Measurements from ENCODE around the gene FOSL2. TPM values are rescaled to one million over a fixed set of nuclear protein-coding genes. Genes with fewer than 3 reads are reported as not detected.

FOSL2 gene
- total RNA-seq = 195 TPM
- polyA plus RNA-seq = 1 to 10 TPM; 1.9 to 3.9 (median 2.5) TPM

GRCh38 chr2:28392297-28393113 is at the start of gene FOSL2:
TSS of gene FOSL2 (plus strand) at chr2:28392858. CDS start at chr2:28393721, 863 bp downstream.
- peak within 1 kb of the TSS; percentile 95 for H3K27ac ChIP-seq (ENCODE audit: insufficient read depth, low read length, poor library complexity, severe bottlenecking)
- DNase-seq = peak; percentile 91 to 98 (median 95)
- Mint-ChIP-seq H3K4me3 (peak within 1 kb of the TSS; percentile 91 to 98 (median 94)), H3K9me3 (peaks cover 0 to 1% (median 0%) of the 10 kb centered on the region in 7 donors), H3K4me1 (peaks cover 0 to 26% (median 13%) of the 10 kb centered on the region in 4 donors), H3K27me3 (peaks cover 13% of the 10 kb centered on the region), H3K27ac (peak within 1 kb of the TSS; percentile 94 to 98 (median 98)), H3K36me3 (peaks cover 4% of the 10 kb centered on the region)
- no peaks in the 10 kb centered on the region for H3K36me3 ChIP-seq (ENCODE audit: control insufficient read depth, insufficient read depth, low read length)
- no peaks in the 10 kb centered on the region for H3K9me3 ChIP-seq (ENCODE audit: control insufficient read depth in 2 of 2, low read length in 2 of 2)
- H3K27me3 ChIP-seq (ENCODE audit: control insufficient read depth, insufficient read depth, low read length) = no peaks in the 10 kb centered on the region
- ATAC-seq (ENCODE audit: low read depth in 2 of 2) = peak; percentile 86 to 89
- peaks cover 44% of the 10 kb centered on the region for H3K4me1 ChIP-seq (ENCODE audit: control insufficient read depth, insufficient read depth, low read length, poor library complexity, severe bottlenecking)
- H3K4me3 ChIP-seq (ENCODE audit: low read depth, low read length) = peak within 1 kb of the TSS; percentile 92

GRCh38 chr2:28343184-28343942 is 49.3 kb upstream of the FOSL2 start:
- peaks cover 6% of the 10 kb centered on the region for H3K36me3 ChIP-seq (ENCODE audit: control insufficient read depth, insufficient read depth, low read length)
- Mint-ChIP-seq H3K27me3 (no peaks in the 10 kb centered on the region), H3K4me1 (peaks cover 0 to 30% (median 15%) of the 10 kb centered on the region in 4 donors), H3K9me3 (no peaks in the 10 kb centered on the region), H3K36me3 (peaks cover 9% of the 10 kb centered on the region), H3K4me3 (no peak overlapping the region), H3K27ac (peak overlapping the region in 1 of 3 donors; percentile 84)
- no peak overlapping the region for H3K27ac ChIP-seq (ENCODE audit: insufficient read depth, low read length, poor library complexity, severe bottlenecking)
- ATAC-seq (ENCODE audit: low read depth in 2 of 2) = no peak
- no peak overlapping the region for H3K4me3 ChIP-seq (ENCODE audit: low read depth, low read length)
- DNase-seq = no peak
- H3K4me1 ChIP-seq (ENCODE audit: control insufficient read depth, insufficient read depth, low read length, poor library complexity, severe bottlenecking) = peaks cover 14% of the 10 kb centered on the region
- no peaks in the 10 kb centered on the region for H3K9me3 ChIP-seq (ENCODE audit: control insufficient read depth in 2 of 2, low read length in 2 of 2)
- H3K27me3 ChIP-seq (ENCODE audit: control insufficient read depth, insufficient read depth, low read length) = no peaks in the 10 kb centered on the region

GRCh38 chr2:28343971-28344715 is 48.5 kb upstream of the FOSL2 start:
- Histone ChIP-seq H3K9me3 (ENCODE audit: control insufficient read depth in 2 of 2, low read length in 2 of 2) (no peaks in the 10 kb centered on the region), H3K27me3 (ENCODE audit: control insufficient read depth, insufficient read depth, low read length) (no peaks in the 10 kb centered on the region), H3K4me1 (ENCODE audit: control insufficient read depth, insufficient read depth, low read length, poor library complexity, severe bottlenecking) (peaks cover 20% of the 10 kb centered on the region), H3K36me3 (ENCODE audit: control insufficient read depth, insufficient read depth, low read length) (peaks cover 6% of the 10 kb centered on the region), H3K4me3 (ENCODE audit: low read depth, low read length) (no peak overlapping the region), H3K27ac (ENCODE audit: insufficient read depth, low read length, poor library complexity, severe bottlenecking) (no peak overlapping the region)
- Mint-ChIP-seq H3K27ac (no peak overlapping the region), H3K4me3 (no peak overlapping the region), H3K9me3 (no peaks in the 10 kb centered on the region), H3K4me1 (peaks cover 3 to 33% (median 18%) of the 10 kb centered on the region in 4 donors), H3K36me3 (peaks cover 3% of the 10 kb centered on the region), H3K27me3 (no peaks in the 10 kb centered on the region)
- ATAC-seq (ENCODE audit: low read depth in 2 of 2) = no peak
- no peak for DNase-seq

- ATAC-seq (ENCODE audit: low read depth in 2 of 2) = no peak
- Histone ChIP-seq H3K9me3 (ENCODE audit: control insufficient read depth in 2 of 2, low read length in 2 of 2) (no peaks in the 10 kb centered on the region), H3K4me3 (ENCODE audit: low read depth, low read length) (no peak overlapping the region), H3K4me1 (ENCODE audit: control insufficient read depth, insufficient read depth, low read length, poor library complexity, severe bottlenecking) (peaks cover 26% of the 10 kb centered on the region), H3K27ac (ENCODE audit: insufficient read depth, low read length, poor library complexity, severe bottlenecking) (no peak overlapping the region), H3K36me3 (ENCODE audit: control insufficient read depth, insufficient read depth, low read length) (peaks cover under 1% of the 10 kb centered on the region), H3K27me3 (ENCODE audit: control insufficient read depth, insufficient read depth, low read length) (no peaks in the 10 kb centered on the region)
- no peak overlapping the region for H3K4me3 Mint-ChIP-seq
- peaks cover 4% of the 10 kb centered on the region for H3K36me3 Mint-ChIP-seq
- no peak overlapping the region for H3K27ac Mint-ChIP-seq
- no peak for DNase-seq
- H3K4me1 Mint-ChIP-seq = peaks cover 6 to 35% (median 20%) of the 10 kb centered on the region in 4 donors
- H3K27me3 Mint-ChIP-seq = no peaks in the 10 kb centered on the region
- H3K9me3 Mint-ChIP-seq = no peaks in the 10 kb centered on the region
These were observed 47.8 kb upstream of the FOSL2 start for GRCh38 chr2:28344756-28345373.

- no peak for DNase-seq
- Mint-ChIP-seq H3K9me3 (no peaks in the 10 kb centered on the region), H3K4me1 (peaks cover 6 to 37% (median 20%) of the 10 kb centered on the region in 4 donors), H3K27ac (peak overlapping the region; percentile 56 to 80 (median 67)), H3K27me3 (no peaks in the 10 kb centered on the region), H3K36me3 (peaks cover 4% of the 10 kb centered on the region), H3K4me3 (no peak overlapping the region)
- no peaks in the 10 kb centered on the region for H3K9me3 ChIP-seq (ENCODE audit: control insufficient read depth in 2 of 2, low read length in 2 of 2)
- H3K36me3 ChIP-seq (ENCODE audit: control insufficient read depth, insufficient read depth, low read length) = no peaks in the 10 kb centered on the region
- peaks cover 26% of the 10 kb centered on the region for H3K4me1 ChIP-seq (ENCODE audit: control insufficient read depth, insufficient read depth, low read length, poor library complexity, severe bottlenecking)
- H3K27me3 ChIP-seq (ENCODE audit: control insufficient read depth, insufficient read depth, low read length) = no peaks in the 10 kb centered on the region
- no peak overlapping the region for H3K27ac ChIP-seq (ENCODE audit: insufficient read depth, low read length, poor library complexity, severe bottlenecking)
- H3K4me3 ChIP-seq (ENCODE audit: low read depth, low read length) = no peak overlapping the region
- no peak for ATAC-seq (ENCODE audit: low read depth in 2 of 2)
These were observed 47.0 kb upstream of the FOSL2 start for GRCh38 chr2:28345619-28346018.

GRCh38 chr2:28346587-28346986 is 46.1 kb upstream of the FOSL2 start:
- no peak for DNase-seq
- Histone ChIP-seq H3K27ac (ENCODE audit: insufficient read depth, low read length, poor library complexity, severe bottlenecking) (no peak overlapping the region), H3K4me1 (ENCODE audit: control insufficient read depth, insufficient read depth, low read length, poor library complexity, severe bottlenecking) (peaks cover 28% of the 10 kb centered on the region), H3K9me3 (ENCODE audit: control insufficient read depth in 2 of 2, low read length in 2 of 2) (no peaks in the 10 kb centered on the region), H3K36me3 (ENCODE audit: control insufficient read depth, insufficient read depth, low read length) (no peaks in the 10 kb centered on the region), H3K4me3 (ENCODE audit: low read depth, low read length) (no peak overlapping the region), H3K27me3 (ENCODE audit: control insufficient read depth, insufficient read depth, low read length) (no peaks in the 10 kb centered on the region)
- Mint-ChIP-seq H3K36me3 (peaks cover 4% of the 10 kb centered on the region), H3K27ac (peak overlapping the region; percentile 54 to 66 (median 59)), H3K4me1 (peaks cover 6 to 38% (median 22%) of the 10 kb centered on the region in 4 donors), H3K4me3 (peak overlapping the region in 2 of 4 donors; percentile 15 to 38), H3K9me3 (no peaks in the 10 kb centered on the region), H3K27me3 (no peaks in the 10 kb centered on the region)
- ATAC-seq (ENCODE audit: low read depth in 2 of 2) = no peak

GRCh38 chr2:28347193-28347592 is 45.5 kb upstream of the FOSL2 start:
- no peaks in the 10 kb centered on the region for H3K9me3 ChIP-seq (ENCODE audit: control insufficient read depth in 2 of 2, low read length in 2 of 2)
- H3K36me3 ChIP-seq (ENCODE audit: control insufficient read depth, insufficient read depth, low read length) = no peaks in the 10 kb centered on the region
- no peak for DNase-seq
- Mint-ChIP-seq H3K27ac (peak overlapping the region; percentile 54 to 83 (median 62)), H3K9me3 (no peaks in the 10 kb centered on the region), H3K4me1 (peaks cover 6 to 43% (median 24%) of the 10 kb centered on the region in 4 donors), H3K36me3 (peaks cover 4% of the 10 kb centered on the region), H3K4me3 (peak overlapping the region in 1 of 4 donors; percentile 4), H3K27me3 (peaks cover 4% of the 10 kb centered on the region)
- ATAC-seq (ENCODE audit: low read depth in 2 of 2) = no peak
- peaks cover 30% of the 10 kb centered on the region for H3K4me1 ChIP-seq (ENCODE audit: control insufficient read depth, insufficient read depth, low read length, poor library complexity, severe bottlenecking)
- H3K4me3 ChIP-seq (ENCODE audit: low read depth, low read length) = no peak overlapping the region
- H3K27ac ChIP-seq (ENCODE audit: insufficient read depth, low read length, poor library complexity, severe bottlenecking) = no peak overlapping the region
- no peaks in the 10 kb centered on the region for H3K27me3 ChIP-seq (ENCODE audit: control insufficient read depth, insufficient read depth, low read length)

All from CD4-positive, CD25-positive, alpha-beta regulatory T cell (primary cell).